ENCODE results near the gene RHCG.

Gene RHCG

GRCh38 chr15:89433686-89434085 is 62.7 kb downstream of the RHCG start:
- peaks cover 14% of the 10 kb centered on the region; the same call in 1 of the 2 replicates for H3K4me1 ChIP-seq (ENCODE audit: insufficient read depth, low read length)
- no peaks in the 10 kb centered on the region for H3K9me3 ChIP-seq (ENCODE audit: control insufficient read depth, insufficient read depth, low read length)
- H3K36me3 ChIP-seq (ENCODE audit: insufficient read depth, low read length), result no peaks in the 10 kb centered on the region

GRCh38 chr15:89430530-89431341 is 65.6 kb downstream of the RHCG start:
- no peaks in the 10 kb centered on the region for H3K9me3 ChIP-seq (ENCODE audit: control insufficient read depth, insufficient read depth, low read length)
- H3K4me1 ChIP-seq (ENCODE audit: insufficient read depth, low read length), result peaks cover 9% of the 10 kb centered on the region; the same call in 1 of the 2 replicates
- no peaks in the 10 kb centered on the region for H3K36me3 ChIP-seq (ENCODE audit: insufficient read depth, low read length)
- peak overlapping the region; percentile 40; the same call in 1 of the 2 replicates for H3K9ac ChIP-seq (ENCODE audit: low read depth, low read length)

More at GRCh38 chr15:89433686-89434085, 62.7 kb downstream of the RHCG start:
- no peak overlapping the region for H3K9ac ChIP-seq (ENCODE audit: low read depth, low read length)

GRCh38 chr15:89429986-89430385 is 66.4 kb downstream of the RHCG start:
- H3K4me1 ChIP-seq (ENCODE audit: insufficient read depth, low read length), result peaks cover 9% of the 10 kb centered on the region; the same call in 1 of the 2 replicates
- no peaks in the 10 kb centered on the region for H3K36me3 ChIP-seq (ENCODE audit: insufficient read depth, low read length)
- no peaks in the 10 kb centered on the region for H3K9me3 ChIP-seq (ENCODE audit: control insufficient read depth, insufficient read depth, low read length)
- peak overlapping the region; percentile 40; the same call in 1 of the 2 replicates for H3K9ac ChIP-seq (ENCODE audit: low read depth, low read length)

- Histone ChIP-seq H3K9ac (ENCODE audit: low read depth, low read length) (no peak overlapping the region), H3K9me3 (ENCODE audit: control insufficient read depth, insufficient read depth, low read length) (no peaks in the 10 kb centered on the region), H3K4me1 (ENCODE audit: insufficient read depth, low read length) (peaks cover 10% of the 10 kb centered on the region; the same call in 1 of the 2 replicates), H3K36me3 (ENCODE audit: insufficient read depth, low read length) (no peaks in the 10 kb centered on the region)
Measured at GRCh38 chr15:89429023-89429422, 67.4 kb downstream of the RHCG start.

- Histone ChIP-seq H3K4me1 (ENCODE audit: insufficient read depth, low read length) (peaks cover 4% of the 10 kb centered on the region; the same call in 1 of the 2 replicates), H3K9me3 (ENCODE audit: control insufficient read depth, insufficient read depth, low read length) (no peaks in the 10 kb centered on the region), H3K36me3 (ENCODE audit: insufficient read depth, low read length) (no peaks in the 10 kb centered on the region), H3K9ac (ENCODE audit: low read depth, low read length) (no peak overlapping the region)
Measured at GRCh38 chr15:89428246-89428645, 68.1 kb downstream of the RHCG start.

- no peaks in the 10 kb centered on the region for H3K9me3 ChIP-seq (ENCODE audit: control insufficient read depth, insufficient read depth, low read length)
- peaks cover 4% of the 10 kb centered on the region; the same call in 1 of the 2 replicates for H3K4me1 ChIP-seq (ENCODE audit: insufficient read depth, low read length)
- no peaks in the 10 kb centered on the region for H3K36me3 ChIP-seq (ENCODE audit: insufficient read depth, low read length)
- no peak overlapping the region for H3K9ac ChIP-seq (ENCODE audit: low read depth, low read length)
Measured at GRCh38 chr15:89426500-89426899, 69.9 kb downstream of the RHCG start.

- H3K4me1 ChIP-seq (ENCODE audit: insufficient read depth, low read length), result peaks cover 4% of the 10 kb centered on the region; the same call in 1 of the 2 replicates
- H3K9ac ChIP-seq (ENCODE audit: low read depth, low read length), result no peak overlapping the region
- no peaks in the 10 kb centered on the region for H3K9me3 ChIP-seq (ENCODE audit: control insufficient read depth, insufficient read depth, low read length)
- H3K36me3 ChIP-seq (ENCODE audit: insufficient read depth, low read length), result no peaks in the 10 kb centered on the region
Measured at GRCh38 chr15:89423981-89424380, 72.4 kb downstream of the RHCG start.
